H9 (cell line): Measurements from ENCODE around the gene PCNX3. TPM values are rescaled to one million over a fixed set of nuclear protein-coding genes. Genes with fewer than 3 reads are reported as not detected.

Experiments used
- DNase-seq: peaks from one replicate; pipeline ENCODE4 v3.0.0-alpha.2; 2017
- H2AFZ ChIP-seq: one replicate; pipeline ENCODE4 v1.6.1; 2013; ENCODE audit warnings: mild to moderate bottlenecking, low read length, control low read depth, moderate library complexity
- H2AK5ac ChIP-seq: 2 replicates; pipeline ENCODE4 v1.6.1; 2013; ENCODE audit warnings: low read length, control low read depth, mixed read lengths; ENCODE audit not compliant: insufficient read length
- H2BK120ac ChIP-seq: one replicate; pipeline ENCODE4 v1.6.1; 2013; ENCODE audit warnings: low read depth, mild to moderate bottlenecking, low read length, control low read depth, inconsistent platforms; ENCODE audit not compliant: poor library complexity, severe bottlenecking
- H2BK12ac ChIP-seq: 2 replicates; pipeline ENCODE4 v1.6.1; 2013; ENCODE audit warnings: low read length, control low read depth, mixed read lengths, low read depth; ENCODE audit not compliant: insufficient read length
- H2BK15ac ChIP-seq: 2 replicates; pipeline ENCODE4 v1.6.1; 2013; ENCODE audit warnings: low read depth, low read length, control low read depth
- H2BK20ac ChIP-seq: one replicate; pipeline ENCODE4 v1.6.1; 2013; ENCODE audit warnings: low read depth, mild to moderate bottlenecking, low read length, control low read depth, inconsistent platforms; ENCODE audit not compliant: poor library complexity, severe bottlenecking
- H2BK5ac ChIP-seq: 2 replicates; pipeline ENCODE4 v1.6.1; 2013; ENCODE audit warnings: low read length, control low read depth, mixed read lengths; ENCODE audit not compliant: insufficient read length
- H3K14ac ChIP-seq: 2 replicates; pipeline ENCODE4 v1.6.1; 2013; ENCODE audit warnings: low read length, control low read depth; ENCODE audit not compliant: insufficient read depth
- H3K18ac ChIP-seq: 2 replicates; pipeline ENCODE4 v1.6.1; 2013; ENCODE audit warnings: low read depth, mild to moderate bottlenecking, mixed read lengths, low read length, control low read depth; ENCODE audit not compliant: insufficient read length
- H3K23ac ChIP-seq: 2 replicates; pipeline ENCODE4 v1.6.1; 2013; ENCODE audit warnings: low read length, control low read depth, mixed read lengths, low read depth; ENCODE audit not compliant: insufficient read length
- H3K23me2 ChIP-seq: 2 replicates; pipeline ENCODE4 v1.6.1; 2013; ENCODE audit warnings: low read depth, mild to moderate bottlenecking, mixed read lengths, low read length, control low read depth; ENCODE audit not compliant: insufficient read length, poor library complexity, severe bottlenecking
- H3K27ac ChIP-seq: 2 replicates; pipeline ENCODE4 v1.5.1; 2013; ENCODE audit warnings: low read length, control low read depth, mixed read lengths, low read depth; ENCODE audit not compliant: insufficient read length
- H3K27me3 ChIP-seq: 2 replicates; pipeline ENCODE4 v1.6.1; 2013; ENCODE audit warnings: low read length, control low read depth, inconsistent platforms; ENCODE audit not compliant: insufficient read depth
- H3K4ac ChIP-seq: 2 replicates; pipeline ENCODE4 v1.6.1; 2013; ENCODE audit warnings: low read depth, mild to moderate bottlenecking, control low read depth, inconsistent platforms, low read length, moderate library complexity
- H3K4me1 ChIP-seq: 2 replicates; pipeline ENCODE4 v1.6.1; 2013; ENCODE audit warnings: low read length, control low read depth, inconsistent platforms; ENCODE audit not compliant: insufficient read depth
- H3K4me2 ChIP-seq: 2 replicates; pipeline ENCODE4 v1.6.1; 2013; ENCODE audit warnings: low read length, control low read depth, mixed read lengths; ENCODE audit not compliant: insufficient read length, insufficient read depth
- H3K56ac ChIP-seq: 2 replicates; pipeline ENCODE4 v1.6.1; 2013; ENCODE audit warnings: low read depth, mild to moderate bottlenecking, mixed read lengths, low read length, control low read depth; ENCODE audit not compliant: insufficient read length
- H3K79me1 ChIP-seq: 2 replicates; pipeline ENCODE4 v1.6.1; 2013; ENCODE audit warnings: low read depth, mild to moderate bottlenecking, moderate library complexity, low read length, control low read depth, inconsistent platforms; ENCODE audit not compliant: insufficient read depth, poor library complexity, severe bottlenecking
- H3K79me2 ChIP-seq: 2 replicates; pipeline ENCODE4 v1.6.1; 2013; ENCODE audit warnings: low read length, control low read depth, inconsistent platforms; ENCODE audit not compliant: insufficient read depth
- H3K9ac ChIP-seq: 2 replicates; pipeline ENCODE4 v1.6.1; 2013; ENCODE audit warnings: low read length, control low read depth, mixed read lengths; ENCODE audit not compliant: insufficient read length; ENCODE audit errors: extremely low read depth
- H3K9me3 ChIP-seq: one replicate; pipeline ENCODE4 v1.6.1; 2013; ENCODE audit warnings: low read depth, low read length, inconsistent platforms; ENCODE audit not compliant: control insufficient read depth
- H3T11ph ChIP-seq: one replicate; pipeline ENCODE4 v1.6.1; 2013; ENCODE audit warnings: mild to moderate bottlenecking, low read length, control low read depth, inconsistent platforms
- H4K20me1 ChIP-seq: one replicate; pipeline ENCODE4 v1.6.1; 2013; ENCODE audit not compliant: control insufficient read depth, insufficient read length, insufficient read depth
- H4K5ac ChIP-seq: 2 replicates; pipeline ENCODE4 v1.6.1; 2013; ENCODE audit warnings: low read depth, mild to moderate bottlenecking, mixed read lengths, low read length, control low read depth; ENCODE audit not compliant: insufficient read length
- H4K8ac ChIP-seq: replicated peaks from 2 replicates; pipeline ENCODE4 v1.6.1; 2013; ENCODE audit warnings: low read length, control low read depth, mixed read lengths, low read depth; ENCODE audit not compliant: insufficient read length
- H4K91ac ChIP-seq: 2 replicates; pipeline ENCODE4 v1.6.1; 2013; ENCODE audit warnings: low read depth, mild to moderate bottlenecking, moderate library complexity, mixed read lengths, low read length, control low read depth; ENCODE audit not compliant: insufficient read length
- H3K27ac Mint-ChIP-seq, 3 experiments: 2 replicates in 2 of 3; 3 replicates in 1 of 3; pipeline ENCODE4 v1.8.0; 2020 to 2021; ENCODE audit warnings: mixed read lengths in 3 of 3, mild to moderate bottlenecking in 1 of 3, moderate library complexity in 1 of 3
- H3K27me3 Mint-ChIP-seq: 2 replicates; pipeline ENCODE4 v1.8.0; 2021; ENCODE audit warnings: low read depth, mild to moderate bottlenecking, moderate library complexity, mixed read lengths
- H3K36me3 Mint-ChIP-seq, 3 experiments: 2 replicates in 2 of 3; 3 replicates in 1 of 3; pipeline ENCODE4 v1.8.0; 2020 to 2021; ENCODE audit warnings: low read depth in 3 of 3, mixed read lengths in 3 of 3; ENCODE audit not compliant: insufficient read depth in 1 of 3
- H3K4me1 Mint-ChIP-seq, 2 experiments: 2 replicates each; pipeline ENCODE4 v1.8.0; 2020; ENCODE audit warnings: mixed read lengths in 2 of 2
- H3K4me3 Mint-ChIP-seq, 2 experiments: 2 replicates in 1 of 2; 3 replicates in 1 of 2; pipeline ENCODE4 v1.8.0; 2020 to 2021; ENCODE audit warnings: mild to moderate bottlenecking in 2 of 2, mixed read lengths in 2 of 2, moderate library complexity in 1 of 2
- H3K9me3 Mint-ChIP-seq, 2 experiments: 2 replicates in 1 of 2; 3 replicates in 1 of 2; pipeline ENCODE4 v1.8.0; 2020; ENCODE audit warnings: mild to moderate bottlenecking in 2 of 2, mixed read lengths in 2 of 2, moderate library complexity in 1 of 2
- WGBS: extraction: QIAGEN DNeasy Blood & Tissue Kit; methylation state at CpG from one replicate; pipeline ENCODE4 v1.1.7; 2013; ENCODE audit warnings: missing lambda C conversion rate, low lambda C conversion rate, mixed read lengths; ENCODE audit not compliant: insufficient read length; ENCODE audit errors: extremely low coverage; 5-methylcytosine and 5-hydroxymethylcytosine counted together
- total RNA-seq: library from RNA; stranded (reverse); gene quantifications from 2 replicates; pipeline ENCODE4 v1.2.1, GENCODE V29; 2021
- TF ChIP-seq, protein P1 (sequence below): fragments of 200-600 bp; sonication (generic); conservative IDR thresholded peaks from 3 replicates; pipeline ENCODE4 v1.8.0; 2021; ENCODE audit warnings: antibody characterized with exemption, mild to moderate bottlenecking

PCNX3 gene
- total RNA-seq, 1 experiment from 2014 or later: 50.5 TPM

GRCh38 chr11:65636108-65637031 is 20.8 kb downstream of the PCNX3 start:
- H2AFZ ChIP-seq: no peak overlapping the region
- no peak overlapping the region for H2BK120ac ChIP-seq
- no peak overlapping the region for H2AK5ac ChIP-seq
- no peak overlapping the region for H3K4ac ChIP-seq
- no peak overlapping the region for H3K23ac ChIP-seq
- no peaks in the 10 kb centered on the region for H3K9me3 Mint-ChIP-seq
- H3K4me3 Mint-ChIP-seq: peak overlapping the region in 1 of 2 experiments; percentile 86; a peak in 1 of 5 replicates
- H3K14ac ChIP-seq: no peak overlapping the region
- H3K18ac ChIP-seq: no peak overlapping the region
- no peaks in the 10 kb centered on the region; the same call in 1 of the 2 replicates for H3K4me1 ChIP-seq
- TF ChIP-seq, protein P1, sequence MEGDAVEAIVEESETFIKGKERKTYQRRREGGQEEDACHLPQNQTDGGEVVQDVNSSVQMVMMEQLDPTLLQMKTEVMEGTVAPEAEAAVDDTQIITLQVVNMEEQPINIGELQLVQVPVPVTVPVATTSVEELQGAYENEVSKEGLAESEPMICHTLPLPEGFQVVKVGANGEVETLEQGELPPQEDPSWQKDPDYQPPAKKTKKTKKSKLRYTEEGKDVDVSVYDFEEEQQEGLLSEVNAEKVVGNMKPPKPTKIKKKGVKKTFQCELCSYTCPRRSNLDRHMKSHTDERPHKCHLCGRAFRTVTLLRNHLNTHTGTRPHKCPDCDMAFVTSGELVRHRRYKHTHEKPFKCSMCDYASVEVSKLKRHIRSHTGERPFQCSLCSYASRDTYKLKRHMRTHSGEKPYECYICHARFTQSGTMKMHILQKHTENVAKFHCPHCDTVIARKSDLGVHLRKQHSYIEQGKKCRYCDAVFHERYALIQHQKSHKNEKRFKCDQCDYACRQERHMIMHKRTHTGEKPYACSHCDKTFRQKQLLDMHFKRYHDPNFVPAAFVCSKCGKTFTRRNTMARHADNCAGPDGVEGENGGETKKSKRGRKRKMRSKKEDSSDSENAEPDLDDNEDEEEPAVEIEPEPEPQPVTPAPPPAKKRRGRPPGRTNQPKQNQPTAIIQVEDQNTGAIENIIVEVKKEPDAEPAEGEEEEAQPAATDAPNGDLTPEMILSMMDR: no peak
- H2BK5ac ChIP-seq: no peak overlapping the region
- no peaks in the 10 kb centered on the region for H3K9me3 ChIP-seq
- no peak overlapping the region for H3K9ac ChIP-seq
- peak overlapping the region in 2 of 3 experiments; percentile 67 to 93; a peak in 2 of 7 replicates for H3K27ac Mint-ChIP-seq
- no peak overlapping the region for H2BK20ac ChIP-seq
- H4K20me1 ChIP-seq: no peaks in the 10 kb centered on the region
- H3K23me2 ChIP-seq: peaks cover 5% of the 10 kb centered on the region
- no CpG with 5 or more reads among the region's 28 CpGs for WGBS
- peaks cover 17 to 18% of the 10 kb centered on the region in 2 experiments for H3K4me1 Mint-ChIP-seq
- H4K91ac ChIP-seq: no peak overlapping the region
- H3K56ac ChIP-seq: no peak overlapping the region
- no peak for DNase-seq
- no peaks in the 10 kb centered on the region for H3K79me1 ChIP-seq
- no peaks in the 10 kb centered on the region for H3K79me2 ChIP-seq
- H3K4me2 ChIP-seq: no peak overlapping the region
- no peak overlapping the region for H3K27ac ChIP-seq
- H3K27me3 ChIP-seq: no peaks in the 10 kb centered on the region
- H4K5ac ChIP-seq: no peak overlapping the region
- H3K27me3 Mint-ChIP-seq: no peaks in the 10 kb centered on the region
- H2BK12ac ChIP-seq: no peak overlapping the region
- H3K36me3 Mint-ChIP-seq: peaks cover 16 to 28% (median 25%) of the 10 kb centered on the region in 3 experiments; a peak in 6 of 7 replicates
- no peak overlapping the region for H2BK15ac ChIP-seq
- no peak overlapping the region for H3T11ph ChIP-seq
- no peak overlapping the region for H4K8ac ChIP-seq
